ENCODE measurements around the gene GOLGA6B.
"Not testable (repeated sequence)": the region's sequence is repeated elsewhere in the genome, so short reads cannot be mapped to it uniquely, and the experiment has no call there.

Gene GOLGA6B, protein sequence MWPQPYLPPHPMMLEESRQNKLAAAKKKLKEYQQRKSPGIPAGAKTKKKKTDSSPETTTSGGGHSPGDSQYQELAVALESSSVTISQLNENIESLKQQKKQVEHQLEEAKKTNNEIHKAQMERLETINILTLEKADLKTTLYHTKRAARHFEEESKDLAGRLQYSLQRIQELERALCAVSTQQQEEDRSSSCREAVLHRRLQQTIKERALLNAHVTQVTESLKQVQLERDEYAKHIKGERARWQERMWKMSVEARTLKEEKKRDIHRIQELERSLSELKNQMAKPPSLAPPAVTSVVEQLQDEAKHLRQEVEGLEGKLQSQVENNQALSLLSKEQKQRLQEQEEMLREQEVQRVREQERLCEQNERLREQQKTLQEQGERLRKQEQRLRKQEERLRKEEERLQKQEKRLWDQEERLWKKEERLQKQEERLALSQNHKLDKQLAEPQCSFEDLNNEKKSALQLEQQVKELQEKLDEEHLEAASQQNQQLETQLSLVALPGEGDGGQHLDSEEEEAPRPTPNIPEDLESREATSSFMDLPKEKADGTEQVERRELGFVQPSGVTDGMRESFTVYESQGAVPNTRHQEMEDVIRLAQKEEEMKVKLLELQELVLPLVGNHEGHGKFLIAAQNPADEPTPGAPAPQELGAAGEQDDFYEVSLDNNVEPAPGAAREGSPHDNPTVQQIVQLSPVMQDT

GRCh38 chr15:72654397-72654796, at the start of gene GOLGA6B:
TSS of gene GOLGA6B (plus strand) at chr15:72654697. CDS start at chr15:72654738, 41 bp downstream.
- not testable (repeated sequence) for H3K4me3 ChIP-seq; DNase-seq (ENCODE audit: low spot score); H3K27ac ChIP-seq

GRCh38 chr15:72604794-72605193, 49.7 kb upstream of the GOLGA6B start:
- Histone ChIP-seq H3K4me3 (no peak overlapping the region), H3K27ac (no peak overlapping the region)
- TF ChIP-seq, protein P1, sequence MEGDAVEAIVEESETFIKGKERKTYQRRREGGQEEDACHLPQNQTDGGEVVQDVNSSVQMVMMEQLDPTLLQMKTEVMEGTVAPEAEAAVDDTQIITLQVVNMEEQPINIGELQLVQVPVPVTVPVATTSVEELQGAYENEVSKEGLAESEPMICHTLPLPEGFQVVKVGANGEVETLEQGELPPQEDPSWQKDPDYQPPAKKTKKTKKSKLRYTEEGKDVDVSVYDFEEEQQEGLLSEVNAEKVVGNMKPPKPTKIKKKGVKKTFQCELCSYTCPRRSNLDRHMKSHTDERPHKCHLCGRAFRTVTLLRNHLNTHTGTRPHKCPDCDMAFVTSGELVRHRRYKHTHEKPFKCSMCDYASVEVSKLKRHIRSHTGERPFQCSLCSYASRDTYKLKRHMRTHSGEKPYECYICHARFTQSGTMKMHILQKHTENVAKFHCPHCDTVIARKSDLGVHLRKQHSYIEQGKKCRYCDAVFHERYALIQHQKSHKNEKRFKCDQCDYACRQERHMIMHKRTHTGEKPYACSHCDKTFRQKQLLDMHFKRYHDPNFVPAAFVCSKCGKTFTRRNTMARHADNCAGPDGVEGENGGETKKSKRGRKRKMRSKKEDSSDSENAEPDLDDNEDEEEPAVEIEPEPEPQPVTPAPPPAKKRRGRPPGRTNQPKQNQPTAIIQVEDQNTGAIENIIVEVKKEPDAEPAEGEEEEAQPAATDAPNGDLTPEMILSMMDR (IDR thresholded peaks at IDR 0.05) = no peak
- DNase-seq (ENCODE audit: low spot score) = no peak

- not testable (repeated sequence) for H3K4me3 ChIP-seq; DNase-seq (ENCODE audit: low spot score); H3K27ac ChIP-seq
Measured at GRCh38 chr15:72608084-72608483, 46.4 kb upstream of the GOLGA6B start.

- no peak overlapping the region for H3K27ac ChIP-seq
- H3K4me3 ChIP-seq = no peak overlapping the region
- TF ChIP-seq, protein P1 (IDR thresholded peaks at IDR 0.05) = no peak
- DNase-seq (ENCODE audit: low spot score) = no peak
Measured at GRCh38 chr15:72609862-72610261, 44.6 kb upstream of the GOLGA6B start.

DNA sequence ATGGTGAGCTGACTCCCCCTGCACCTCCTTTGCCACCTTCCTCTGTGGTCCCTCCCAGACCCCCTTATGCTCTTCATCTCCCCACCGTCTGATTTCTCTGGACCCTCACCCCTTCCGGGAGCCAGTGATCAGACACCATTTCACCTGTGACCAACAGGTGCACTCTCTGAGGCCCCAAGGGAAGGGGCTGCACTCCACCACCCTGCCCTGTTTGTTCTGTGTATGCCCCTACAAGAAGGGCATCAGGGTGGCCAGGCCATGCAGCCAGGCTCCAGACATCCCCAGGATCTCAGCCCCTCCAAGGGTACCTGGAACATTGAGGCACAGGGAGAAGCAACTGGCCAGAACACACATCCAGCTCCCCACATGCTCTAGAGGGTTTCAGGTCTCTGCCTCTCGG, 42.2 kb upstream of the GOLGA6B start:
- H3K27ac ChIP-seq; DNase-seq (ENCODE audit: low spot score); H3K4me3 ChIP-seq: not testable (repeated sequence)

GRCh38 chr15:72614810-72615532, 39.5 kb upstream of the GOLGA6B start:
- no peak for DNase-seq (ENCODE audit: low spot score)
- H3K27ac ChIP-seq = no peak overlapping the region
- TF ChIP-seq, protein P1 (IDR thresholded peaks at IDR 0.05) = no peak
- H3K4me3 ChIP-seq = no peak overlapping the region

DNA sequence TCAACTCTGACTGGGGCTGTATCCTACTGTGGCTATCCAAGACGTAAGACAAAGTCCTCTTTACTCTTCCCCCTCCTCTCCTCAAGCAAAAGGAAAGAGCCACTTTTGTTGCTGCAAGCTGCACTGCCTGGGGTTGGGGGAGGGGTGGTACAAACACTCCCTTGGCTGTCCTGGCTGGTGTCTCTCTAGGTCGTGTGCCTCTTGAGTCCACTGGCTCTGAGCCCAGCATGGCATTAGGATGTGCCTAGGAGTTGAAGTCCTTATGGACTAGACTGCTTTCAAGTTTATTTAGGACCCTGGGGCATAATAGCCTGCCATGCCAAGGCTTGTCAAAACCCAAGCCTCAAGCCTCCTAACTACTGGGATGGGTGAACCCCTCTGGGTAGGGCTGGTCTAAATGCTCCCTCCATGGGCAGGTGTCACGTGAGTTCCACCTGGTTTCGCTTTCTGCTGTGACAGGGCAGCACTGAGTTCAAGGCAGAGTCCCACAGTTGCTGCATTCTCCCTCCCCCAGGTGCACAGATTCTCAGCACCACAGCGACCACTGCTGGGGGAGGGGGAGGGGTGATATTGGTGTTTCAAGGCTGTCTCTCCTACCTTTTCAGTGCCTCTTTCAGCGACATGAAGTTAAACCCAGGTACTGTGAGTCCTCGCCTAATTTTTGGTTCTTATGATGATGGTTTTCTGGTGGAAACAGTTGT, 38.8 kb upstream of the GOLGA6B start:
- not testable (repeated sequence) for H3K4me3 ChIP-seq; DNase-seq (ENCODE audit: low spot score); H3K27ac ChIP-seq

DNA sequence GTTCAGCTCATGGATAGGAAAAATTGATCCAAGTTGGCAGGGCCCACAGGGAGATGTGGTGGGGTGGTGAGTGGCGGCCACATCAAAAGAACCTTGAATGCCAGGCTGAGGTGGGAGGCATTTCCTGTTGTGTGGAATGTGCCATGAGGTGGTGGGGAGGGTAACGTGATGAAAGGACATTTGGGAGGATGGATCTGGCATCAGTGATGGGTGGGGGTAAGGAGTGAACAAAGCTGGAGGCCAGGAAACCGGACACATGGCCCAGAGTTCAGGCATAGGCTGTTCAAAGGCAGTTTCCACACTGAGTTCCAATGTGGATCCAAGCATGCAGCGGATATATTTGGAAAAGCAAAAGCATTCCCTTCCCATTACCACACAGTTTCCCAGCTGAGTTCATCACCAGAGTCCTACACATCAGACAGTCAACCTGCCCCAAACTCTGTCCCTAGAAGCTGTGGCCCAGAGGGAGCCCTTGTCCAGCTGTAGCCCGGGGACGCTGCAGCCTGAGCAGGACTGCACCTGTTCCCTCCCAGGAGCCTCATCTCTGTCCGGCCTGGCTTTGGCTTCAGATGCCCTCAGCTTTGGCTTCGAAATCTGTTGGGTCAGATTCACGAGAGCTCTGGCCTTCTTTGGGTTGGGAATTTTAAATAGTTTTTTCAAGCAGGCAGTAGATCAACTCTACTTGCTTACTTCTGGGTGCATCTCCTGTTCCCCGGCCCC, 37.8 kb upstream of the GOLGA6B start:
- Histone ChIP-seq H3K4me3 (no peak overlapping the region), H3K27ac (no peak overlapping the region)
- TF ChIP-seq, protein P1 (IDR thresholded peaks at IDR 0.05) = no peak
- DNase-seq (ENCODE audit: low spot score) = no peak

GRCh38 chr15:72623854-72624253, 30.6 kb upstream of the GOLGA6B start:
- not testable (repeated sequence) for H3K4me3 ChIP-seq; DNase-seq (ENCODE audit: low spot score); H3K27ac ChIP-seq

DNA sequence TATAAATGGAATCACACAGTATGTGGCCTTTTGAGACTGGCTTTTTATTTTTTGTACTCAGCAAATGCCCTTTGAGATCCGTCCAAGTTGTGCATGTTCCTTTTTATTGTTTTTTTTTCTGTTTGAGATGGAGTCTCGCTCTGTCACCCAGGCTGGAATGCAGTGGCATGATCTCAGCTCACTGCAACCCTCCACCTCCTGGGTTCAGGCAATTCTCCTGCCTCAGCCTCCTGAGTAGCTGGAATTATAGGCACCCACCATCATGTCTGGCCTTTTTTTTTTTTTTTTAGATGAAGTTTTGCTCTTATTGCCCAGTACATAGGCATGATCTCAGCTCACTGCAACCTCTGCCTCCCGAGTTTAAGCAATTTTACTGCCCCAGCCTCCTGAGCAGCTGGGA, 28.3 kb upstream of the GOLGA6B start:
- not testable (repeated sequence) for H3K27ac ChIP-seq; DNase-seq (ENCODE audit: low spot score); H3K4me3 ChIP-seq

GRCh38 chr15:72628249-72629067, 26.0 kb upstream of the GOLGA6B start:
- H3K27ac ChIP-seq; H3K4me3 ChIP-seq; DNase-seq (ENCODE audit: low spot score): not testable (repeated sequence)

DNA sequence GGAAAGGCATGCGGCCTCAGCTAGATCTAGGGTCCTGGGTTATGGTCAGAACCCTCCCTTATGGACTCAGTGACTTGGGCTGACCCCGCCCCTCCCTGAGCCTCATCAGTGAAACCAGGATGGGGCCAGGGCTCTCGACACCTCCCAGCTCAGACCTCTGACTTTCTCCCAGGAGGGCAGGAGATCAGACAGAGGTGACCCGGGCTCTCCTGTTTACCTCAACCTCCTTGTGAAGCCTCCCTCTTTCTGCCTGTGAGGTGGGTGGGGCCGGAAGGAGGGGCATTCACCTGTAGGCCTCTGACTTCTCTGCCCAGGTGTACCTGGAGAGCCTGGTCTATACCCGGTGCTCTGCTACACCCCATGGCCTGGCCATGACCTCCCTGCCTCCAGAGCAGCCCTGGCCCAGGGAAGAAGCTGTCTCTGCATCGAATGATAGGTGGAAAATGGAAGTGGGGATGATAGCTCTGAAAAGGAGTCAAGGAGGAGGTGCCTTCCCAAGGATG, 25.4 kb upstream of the GOLGA6B start:
- not testable (repeated sequence) for H3K4me3 ChIP-seq; H3K27ac ChIP-seq; DNase-seq (ENCODE audit: low spot score)
